Activated naive CD8-positive, alpha-beta T cell treated with anti-CD3 and anti-CD28 coated beads, Interleukin-2, amount 50 U/mL, for 16 hours (primary cell): ENCODE measurements around the gene BRINP1.

Experiments used
- DNase-seq: peaks from one replicate; pipeline ENCODE4 v3.0.0-alpha.2; 2020; ENCODE audit warnings: low read depth, low spot score

BRINP1 gene

GRCh38 chr9:119126040-119126439, 243.2 kb downstream of the BRINP1 start:
- no peak for DNase-seq

DNA sequence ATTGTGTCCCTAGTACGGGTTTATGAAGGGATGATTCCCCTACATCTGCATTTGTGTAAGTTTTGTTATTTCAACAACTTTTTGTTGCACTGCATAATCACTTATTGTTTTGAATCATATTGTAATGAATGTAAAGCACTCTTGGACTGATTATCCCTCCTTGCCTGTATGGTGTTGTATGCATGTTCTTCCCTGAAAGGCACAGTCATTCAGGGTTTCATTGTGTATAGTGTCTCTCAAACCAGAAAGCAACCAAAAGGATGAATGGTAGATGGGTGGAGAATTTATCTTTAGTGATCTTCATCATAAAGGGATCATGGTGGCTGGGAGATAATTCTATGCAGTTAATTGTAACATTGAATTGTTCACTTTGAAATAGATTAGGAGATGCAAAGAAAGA, 247.3 kb downstream of the BRINP1 start:
- DNase-seq: no peak

DNA sequence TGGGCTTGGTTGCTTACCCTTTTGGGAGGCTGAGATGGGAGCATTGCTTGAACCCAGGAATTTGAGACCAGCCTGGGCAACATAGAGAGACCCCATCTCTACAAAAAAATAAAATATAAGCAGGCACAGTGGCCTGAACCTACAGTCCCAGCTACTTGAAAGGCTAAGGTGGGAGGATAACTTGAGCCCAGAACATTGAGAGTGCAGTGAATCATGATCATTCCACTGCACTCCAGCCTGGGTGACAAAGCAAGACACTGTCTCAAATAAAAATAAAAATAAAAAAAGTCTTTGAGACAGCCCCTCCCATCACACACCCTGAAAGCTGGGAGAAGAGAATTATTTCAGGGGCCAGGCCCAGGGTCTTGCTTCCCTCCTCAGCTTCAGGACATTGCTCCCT, 251.8 kb downstream of the BRINP1 start:
- DNase-seq: no peak
